Mesothelial cell of epicardium (in vitro differentiated cells): Measurements from ENCODE around the gene MAGI1. TPM values are rescaled to one million over a fixed set of nuclear protein-coding genes. Genes with fewer than 3 reads are reported as not detected.

Source experiments
- DNase-seq, 2 experiments: peaks; one replicate each; pipeline ENCODE4 v3.0.0; 2021; ENCODE audit warnings: low spot score in 2 of 2; ENCODE audit not compliant: unreplicated experiment in 2 of 2
- H3K27ac Mint-ChIP-seq: 2 replicates; pipeline ENCODE4 v1.8.0; 2021; ENCODE audit warnings: mixed read lengths
- H3K27me3 Mint-ChIP-seq: 2 replicates; pipeline ENCODE4 v1.8.0; 2021; ENCODE audit warnings: low read depth, mixed read lengths
- H3K36me3 Mint-ChIP-seq: 2 replicates; pipeline ENCODE4 v1.8.0; 2021; ENCODE audit warnings: mixed read lengths
- H3K4me1 Mint-ChIP-seq: 2 replicates; pipeline ENCODE4 v1.8.0; 2021; ENCODE audit warnings: mixed read lengths
- H3K4me3 Mint-ChIP-seq: 2 replicates; pipeline ENCODE4 v1.8.0; 2021; ENCODE audit warnings: mild to moderate bottlenecking, moderate library complexity, mixed read lengths
- H3K9me3 Mint-ChIP-seq: 2 replicates; pipeline ENCODE4 v1.8.0; 2021; ENCODE audit warnings: mixed read lengths
- total RNA-seq: library from RNA; stranded (reverse); gene quantifications from 3 replicates; pipeline ENCODE4 v1.2.1, GENCODE V29; 2021
- TF ChIP-seq, protein P1 (sequence below): fragments of 200-600 bp; sonication (generic); IDR thresholded peaks from one replicate; pipeline ENCODE4 v1.5.0; 2021; ENCODE audit warnings: antibody characterized with exemption; ENCODE audit not compliant: unreplicated experiment

Gene MAGI1
- total RNA-seq, 1 donor from 2014 or later = 65.6 TPM

DNA sequence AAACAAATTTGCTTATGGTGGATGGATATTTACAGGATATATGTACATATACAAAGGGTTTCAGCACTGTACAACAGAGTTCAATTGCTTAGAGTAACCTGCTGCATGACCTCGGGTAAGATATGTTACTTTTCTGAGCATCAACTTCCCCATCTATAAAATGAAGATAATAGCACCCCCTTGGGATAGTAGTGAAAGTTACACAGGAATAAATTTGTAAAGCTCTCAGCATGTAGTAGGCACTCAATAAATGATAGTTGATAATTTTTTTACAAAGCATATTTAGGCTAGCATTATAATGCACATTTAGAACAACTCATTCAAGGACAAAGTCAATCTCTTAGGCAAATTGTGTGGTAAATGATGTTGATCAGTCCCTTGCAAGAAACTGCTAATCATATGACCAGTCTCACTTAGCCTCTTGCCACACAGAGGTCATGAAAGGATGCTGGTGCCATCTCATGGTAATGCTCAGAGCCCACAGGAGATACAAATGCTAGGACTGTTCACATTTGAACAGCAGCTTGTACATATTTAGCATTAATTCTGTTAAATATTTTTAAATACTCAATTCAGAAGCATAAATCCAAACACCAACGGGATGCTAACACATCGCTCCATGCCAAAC lies 123.9 kb downstream of the MAGI1 start:
- H3K4me3 Mint-ChIP-seq = no peak overlapping the region
- H3K9me3 Mint-ChIP-seq = peaks cover 17% of the 10 kb centered on the region
- peaks cover 23% of the 10 kb centered on the region for H3K4me1 Mint-ChIP-seq
- DNase-seq = no peak
- H3K27me3 Mint-ChIP-seq = no peaks in the 10 kb centered on the region
- H3K27ac Mint-ChIP-seq = no peak overlapping the region
- H3K36me3 Mint-ChIP-seq = peaks cover 10% of the 10 kb centered on the region
- TF ChIP-seq, protein P1, sequence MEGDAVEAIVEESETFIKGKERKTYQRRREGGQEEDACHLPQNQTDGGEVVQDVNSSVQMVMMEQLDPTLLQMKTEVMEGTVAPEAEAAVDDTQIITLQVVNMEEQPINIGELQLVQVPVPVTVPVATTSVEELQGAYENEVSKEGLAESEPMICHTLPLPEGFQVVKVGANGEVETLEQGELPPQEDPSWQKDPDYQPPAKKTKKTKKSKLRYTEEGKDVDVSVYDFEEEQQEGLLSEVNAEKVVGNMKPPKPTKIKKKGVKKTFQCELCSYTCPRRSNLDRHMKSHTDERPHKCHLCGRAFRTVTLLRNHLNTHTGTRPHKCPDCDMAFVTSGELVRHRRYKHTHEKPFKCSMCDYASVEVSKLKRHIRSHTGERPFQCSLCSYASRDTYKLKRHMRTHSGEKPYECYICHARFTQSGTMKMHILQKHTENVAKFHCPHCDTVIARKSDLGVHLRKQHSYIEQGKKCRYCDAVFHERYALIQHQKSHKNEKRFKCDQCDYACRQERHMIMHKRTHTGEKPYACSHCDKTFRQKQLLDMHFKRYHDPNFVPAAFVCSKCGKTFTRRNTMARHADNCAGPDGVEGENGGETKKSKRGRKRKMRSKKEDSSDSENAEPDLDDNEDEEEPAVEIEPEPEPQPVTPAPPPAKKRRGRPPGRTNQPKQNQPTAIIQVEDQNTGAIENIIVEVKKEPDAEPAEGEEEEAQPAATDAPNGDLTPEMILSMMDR = no peak

DNA sequence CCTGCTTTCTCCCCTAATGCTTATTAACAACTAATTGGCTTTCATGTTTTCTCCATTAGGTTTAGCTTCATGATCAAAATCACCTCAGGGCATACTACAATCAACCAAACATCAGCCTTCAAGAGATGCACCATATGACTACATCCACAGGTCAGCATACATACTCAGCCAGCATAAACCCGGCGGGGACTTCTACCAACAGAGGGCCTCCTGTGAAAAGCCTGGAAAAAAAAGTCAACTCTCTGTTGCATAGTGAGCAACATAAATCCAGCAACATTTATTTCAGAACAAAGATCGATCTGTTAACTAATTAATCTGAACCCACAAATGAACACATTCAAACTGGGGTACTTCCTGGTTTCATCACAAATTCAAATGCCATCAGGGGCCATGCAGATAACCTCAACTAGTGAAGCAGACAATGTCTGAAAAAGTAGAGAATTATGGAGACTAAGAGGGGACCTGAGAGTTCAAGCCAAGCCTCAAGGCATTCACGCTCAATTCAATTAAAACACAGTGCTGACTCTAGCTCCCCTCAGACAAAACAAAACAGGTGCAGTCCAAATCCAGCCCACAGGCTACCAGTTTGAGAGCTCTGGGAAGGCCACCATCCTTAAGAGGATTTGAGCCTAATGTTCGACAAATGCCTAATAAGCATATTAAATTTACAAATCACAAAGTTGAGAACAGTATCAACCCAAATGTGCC lies 124.5 kb downstream of the MAGI1 start:
- H3K27me3 Mint-ChIP-seq = no peaks in the 10 kb centered on the region
- H3K9me3 Mint-ChIP-seq = peaks cover 17% of the 10 kb centered on the region
- peaks cover 10% of the 10 kb centered on the region for H3K36me3 Mint-ChIP-seq
- peak overlapping the region; percentile 31 for H3K27ac Mint-ChIP-seq
- TF ChIP-seq, protein P1 = no peak
- DNase-seq = no peak
- no peak overlapping the region for H3K4me3 Mint-ChIP-seq
- peaks cover 19% of the 10 kb centered on the region for H3K4me1 Mint-ChIP-seq

DNA sequence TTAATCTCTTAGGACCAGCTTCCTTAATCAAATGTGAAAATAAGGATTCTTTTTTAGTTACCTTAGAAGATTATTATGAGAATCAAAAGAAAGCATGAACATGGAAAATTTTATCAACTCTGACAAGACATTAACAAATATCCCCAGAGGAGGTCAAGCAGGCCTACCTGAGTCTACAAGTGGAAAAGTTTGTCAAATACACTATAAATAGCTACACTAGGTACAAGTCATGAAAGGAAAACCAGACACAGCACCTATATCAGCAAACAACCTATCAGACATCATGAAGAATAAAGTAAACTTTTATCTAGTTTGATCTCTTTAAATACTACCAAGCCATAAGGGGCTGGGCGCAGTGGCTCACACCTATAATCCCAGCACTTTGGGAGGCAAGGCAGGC lies 126.1 kb downstream of the MAGI1 start:
- TF ChIP-seq, protein P1 = no peak
- H3K4me3 Mint-ChIP-seq = no peak overlapping the region

DNA sequence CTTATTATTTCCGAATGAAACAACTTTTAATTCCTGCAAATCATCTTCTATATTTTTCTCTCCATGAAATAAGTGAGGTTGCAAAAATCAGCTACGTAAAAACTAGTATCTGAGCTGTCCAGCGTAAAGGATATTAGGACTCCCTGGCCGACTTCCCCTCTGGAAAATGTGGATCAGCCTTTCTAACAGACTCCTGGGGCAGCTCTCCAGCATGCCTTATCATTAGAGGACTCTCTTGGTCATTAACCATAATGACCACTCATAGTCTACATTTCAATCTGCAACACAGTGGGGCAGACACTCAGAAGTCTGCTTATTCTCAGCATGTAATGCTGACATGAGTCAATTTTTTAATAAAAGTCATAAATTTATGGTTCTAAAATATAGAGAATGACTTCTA lies 130.1 kb downstream of the MAGI1 start:
- TF ChIP-seq, protein P1 = no peak
- Mint-ChIP-seq H3K27ac (no peak overlapping the region), H3K9me3 (no peaks in the 10 kb centered on the region), H3K4me1 (peaks cover 19% of the 10 kb centered on the region), H3K4me3 (no peak overlapping the region), H3K36me3 (no peaks in the 10 kb centered on the region), H3K27me3 (no peaks in the 10 kb centered on the region)
- no peak for DNase-seq

More for the DNA sequence above, 126.1 kb downstream of the MAGI1 start:
- Mint-ChIP-seq H3K27me3 (no peaks in the 10 kb centered on the region), H3K36me3 (peaks cover 4% of the 10 kb centered on the region), H3K4me1 (peaks cover 19% of the 10 kb centered on the region), H3K9me3 (peaks cover 11% of the 10 kb centered on the region), H3K27ac (peak overlapping the region; percentile 89)
- DNase-seq = no peak

DNA sequence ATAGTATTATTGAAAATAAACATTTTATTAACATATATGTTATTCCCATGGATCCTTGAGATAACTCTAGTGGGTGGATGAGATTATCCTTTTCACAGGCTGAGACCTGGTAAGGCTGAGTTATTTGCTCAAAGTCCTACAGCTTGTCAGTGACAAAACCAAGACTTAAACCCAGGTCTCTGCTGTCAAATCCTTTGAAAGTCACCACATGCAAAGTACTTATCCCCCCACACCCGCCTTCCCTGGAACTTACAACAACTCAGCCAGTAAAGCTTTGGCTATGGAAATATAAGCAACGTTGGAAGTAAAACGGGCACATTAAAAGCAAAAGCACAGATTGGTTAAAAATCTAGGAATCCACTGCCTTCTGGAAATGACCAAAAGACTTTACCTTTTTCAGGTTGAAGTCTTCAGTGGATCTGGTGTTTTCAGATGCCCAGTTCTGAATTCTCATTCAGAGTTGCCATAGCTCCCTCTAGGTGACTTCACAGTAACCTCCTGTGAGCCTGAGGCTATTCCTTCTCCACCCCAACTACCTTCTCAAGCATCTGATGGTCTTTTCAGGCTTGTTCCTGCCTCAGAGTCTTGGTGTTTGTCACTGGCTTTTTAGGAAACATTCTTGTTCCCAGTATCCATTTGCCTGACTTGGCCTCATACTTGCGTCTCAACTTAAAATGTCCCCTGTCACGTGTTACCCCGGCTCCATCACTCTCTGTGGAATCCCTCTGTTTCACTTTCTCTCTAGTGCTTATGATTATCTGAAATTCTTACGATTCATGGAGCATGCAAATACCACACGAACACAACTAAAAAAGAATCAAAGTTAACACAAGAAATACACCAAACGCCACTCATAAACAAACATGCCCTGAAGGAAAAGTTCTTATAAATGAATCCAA lies 131.2 kb downstream of the MAGI1 start:
- H3K36me3 Mint-ChIP-seq = no peaks in the 10 kb centered on the region
- H3K4me1 Mint-ChIP-seq = peaks cover 17% of the 10 kb centered on the region
- H3K4me3 Mint-ChIP-seq = no peak overlapping the region
- H3K27ac Mint-ChIP-seq = no peak overlapping the region
- H3K27me3 Mint-ChIP-seq = no peaks in the 10 kb centered on the region
- TF ChIP-seq, protein P1 = no peak
- H3K9me3 Mint-ChIP-seq = no peaks in the 10 kb centered on the region
- DNase-seq = no peak
